HepG2 (cell line): Measurements from ENCODE around the gene NUP107. TPM values are rescaled to one million over a fixed set of nuclear protein-coding genes. Genes with fewer than 3 reads are reported as not detected.

Experiments
- ARID2 ChIP-seq: sonication (generic); formaldehyde crosslinking; IDR thresholded peaks from 2 replicates; pipeline ENCODE4 v1.8.1; 2022; ENCODE audit warnings: mild to moderate bottlenecking, missing genetic modification reagents, borderline replicate concordance
- CBX2 ChIP-seq, 2 experiments: fragments of 200-600 bp in 1 of 2; sonication (generic); formaldehyde crosslinking in 1 of 2; IDR thresholded peaks; 2 replicates each; pipeline versions ENCODE4 v1.7.0 to v1.8.1; 2018 to 2022; ENCODE audit warnings: low read depth in 2 of 2, low read length in 1 of 2, mild to moderate bottlenecking in 1 of 2, missing genetic modification reagents in 1 of 2
- CENPT ChIP-seq: sonication (generic); formaldehyde crosslinking; IDR thresholded peaks from 2 replicates; pipeline ENCODE4 v1.8.0; 2022; ENCODE audit warnings: low read depth, mild to moderate bottlenecking, moderate library complexity, missing genetic modification reagents
- CREB3 ChIP-seq: sonication (generic); formaldehyde crosslinking; IDR thresholded peaks from 2 replicates; pipeline ENCODE4 v1.5.0; 2020; ENCODE audit warnings: missing genetic modification reagents
- HINFP ChIP-seq: sonication (generic); formaldehyde crosslinking; IDR thresholded peaks from 2 replicates; pipeline ENCODE4 v1.4.0; 2020; ENCODE audit warnings: low read depth, mild to moderate bottlenecking, missing genetic modification reagents
- HMG20A ChIP-seq: IDR thresholded peaks from 2 replicates; pipeline ENCODE4 v1.6.1; 2016; ENCODE audit warnings: borderline replicate concordance
- MED13 ChIP-seq: sonication (generic); formaldehyde crosslinking; IDR thresholded peaks from 2 replicates; pipeline ENCODE4 v1.5.0; 2020; ENCODE audit warnings: missing genetic modification reagents
- NKX3-1 ChIP-seq: sonication (generic); formaldehyde crosslinking; IDR thresholded peaks from 2 replicates; pipeline ENCODE4 v1.5.0; 2020; ENCODE audit warnings: missing genetic modification reagents
- NR2F2 ChIP-seq: IDR thresholded peaks from 2 replicates; pipeline ENCODE4 v1.6.1; 2012; ENCODE audit warnings: low read depth, inconsistent platforms, borderline replicate concordance
- SP5 ChIP-seq: IDR thresholded peaks from 2 replicates; pipeline ENCODE4 v1.6.1; 2016; ENCODE audit warnings: low read depth, borderline replicate concordance
- TCF12 ChIP-seq, 2 experiments: fragments of 450-650 bp in 1 of 2; sonication (generic) in 1 of 2; formaldehyde crosslinking in 1 of 2; IDR thresholded peaks; 2 replicates each; pipeline versions ENCODE4 v1.6.1 to v1.8.0; 2017 to 2022; ENCODE audit warnings: antibody characterized with exemption in 1 of 2, mild to moderate bottlenecking in 1 of 2, missing genetic modification reagents in 1 of 2, moderate library complexity in 1 of 2
- ZBTB2 ChIP-seq: sonication (generic); formaldehyde crosslinking; IDR thresholded peaks from 2 replicates; pipeline ENCODE4 v1.8.0; 2022; ENCODE audit warnings: low read depth, missing genetic modification reagents
- ZBTB4 ChIP-seq: sonication (generic); formaldehyde crosslinking; IDR thresholded peaks from 2 replicates; pipeline ENCODE4 v1.4.0; 2020; ENCODE audit warnings: missing genetic modification reagents, mild to moderate bottlenecking, borderline replicate concordance
- ZFP90 ChIP-seq: sonication (generic); formaldehyde crosslinking; IDR thresholded peaks from 2 replicates; pipeline ENCODE4 v1.8.0; 2022; ENCODE audit warnings: missing genetic modification reagents, mild to moderate bottlenecking, inconsistent platforms, borderline replicate concordance
- ZNF124 ChIP-seq: sonication (generic); formaldehyde crosslinking; IDR thresholded peaks from 2 replicates; pipeline ENCODE4 v1.4.0; 2020; ENCODE audit warnings: missing genetic modification reagents
- ZNF256 ChIP-seq: sonication (generic); formaldehyde crosslinking; conservative IDR thresholded peaks from 2 replicates; pipeline ENCODE4 v1.4.0; 2020; ENCODE audit warnings: missing genetic modification reagents
- ZNF292 ChIP-seq: sonication (generic); formaldehyde crosslinking; IDR thresholded peaks from 2 replicates; pipeline ENCODE4 v1.8.1; 2022; ENCODE audit warnings: mild to moderate bottlenecking, low read depth, missing genetic modification reagents, borderline replicate concordance
- ZNF468 ChIP-seq: sonication (generic); formaldehyde crosslinking; IDR thresholded peaks from 2 replicates; pipeline ENCODE4 v1.8.0; 2022; ENCODE audit warnings: mild to moderate bottlenecking, moderate library complexity, missing genetic modification reagents
- ZNF644 ChIP-seq: IDR thresholded peaks from 2 replicates; pipeline ENCODE4 v1.6.1; 2016; ENCODE audit warnings: low read depth
- polyA plus RNA-seq, 8 experiments: library from polyadenylated mRNA; depleted of rRNA in 3 of 8; stranded (reverse) in 7 of 8; unstranded in 1 of 8; fragments of >200 nt; fragmentation: Illumina TruSeq in 4 of 8; extraction: Trizol in 4 of 8; gene quantifications; 2 replicates each; pipeline versions ENCODE4 v1.2.1 to v1.2.3, GENCODE V29; 2011 to 2016; ENCODE audit warnings: low read depth in 4 of 8, missing spikeins in 1 of 8, mixed read lengths in 1 of 8; ENCODE audit not compliant: insufficient read depth in 1 of 8
- total RNA-seq, 5 experiments: library from RNA; depleted of rRNA; stranded (reverse); fragments of >200 nt; fragmentation: Illumina TruSeq; extraction: Trizol; gene quantifications; 2 replicates each; pipeline ENCODE4 v1.2.3, GENCODE V29; 2016; ENCODE audit warnings: low read depth in 1 of 5

The NUP107 gene
- total and polyA plus RNA-seq, 2 of the 13 experiments (the other 11 are each of a cell fraction or from before 2014, with no cell fraction given), result 54.7 to 100 TPM

GRCh38 chr12:68789144-68789878 is 102.5 kb downstream of the NUP107 start (continued):
- no peak for TF ChIP-seq CBX2 (IDR thresholded peaks at IDR 0.05; ENCODE audit: low read depth, low read length)
- TF ChIP-seq CBX2 (CRISPR knock-in tag; IDR thresholded peaks at IDR 0.05; ENCODE audit: low read depth), result 0 out of 2 replicates have a peak, but pooled peaks have one; percentile 32
- TF ChIP-seq ZFP90 (CRISPR knock-in tag), result 0 out of 2 replicates have a peak, but pooled peaks have one; percentile 48
- TF ChIP-seq SP5 (CRISPR knock-in tag), result peak; percentile 47; the same call in 1 of the 2 replicates
- 0 out of 2 replicates have a peak, but pooled peaks have one; percentile 27 for TF ChIP-seq NR2F2
- no peak for TF ChIP-seq ZNF468
- TF ChIP-seq TCF12 (IDR thresholded peaks at IDR 0.05), result no peak
- TF ChIP-seq TCF12 (CRISPR knock-in tag; IDR thresholded peaks at IDR 0.05), result 0 out of 2 replicates have a peak, but pooled peaks have one; percentile 58
- no peak for TF ChIP-seq HINFP (CRISPR knock-in tag)
- no peak for TF ChIP-seq ZBTB4 (CRISPR knock-in tag)
- TF ChIP-seq CENPT (CRISPR knock-in tag), result no peak
- TF ChIP-seq ZNF292 (CRISPR knock-in tag), result no peak
- 0 out of 2 replicates have a peak, but pooled peaks have one; percentile 38 for TF ChIP-seq ARID2 (CRISPR knock-in tag)
- TF ChIP-seq CREB3 (CRISPR knock-in tag), result peak; percentile 63; the same call in 1 of the 2 replicates
- TF ChIP-seq ZNF124 (CRISPR knock-in tag), result peak; percentile 57; the same call in 1 of the 2 replicates
- peak; percentile 57; the same call in 1 of the 2 replicates for TF ChIP-seq HMG20A (CRISPR knock-in tag)
- TF ChIP-seq MED13 (CRISPR knock-in tag), result peak; percentile 59; the same call in 1 of the 2 replicates
- TF ChIP-seq ZBTB2 (CRISPR knock-in tag), result no peak
- no peak; the same call in 1 of the 2 replicates for TF ChIP-seq NKX3-1 (CRISPR knock-in tag)
- TF ChIP-seq ZNF644, result peak; percentile 56
- TF ChIP-seq ZNF256 (CRISPR knock-in tag), result no peak
